Testis (tissue), 2 donors: ENCODE results near the gene TAC4.

Experiments
- CTCF ChIP-seq, 3 experiments: fragments of 450-650 bp in 2 of 3; fragments of 200-600 bp in 1 of 3; sonication (generic) in 1 of 3; IDR thresholded peaks; one replicate each; pipeline ENCODE4 v1.5.1; 2016 to 2019; ENCODE audit warnings: antibody characterized with exemption in 3 of 3, mild to moderate bottlenecking in 2 of 3, moderate library complexity in 1 of 3
- POLR2A ChIP-seq: fragments of 450-650 bp; IDR thresholded peaks from one replicate; pipeline ENCODE4 v1.6.1; 2017; ENCODE audit warnings: antibody characterized with exemption, mild to moderate bottlenecking, moderate library complexity

- TF ChIP-seq CTCF (IDR thresholded peaks at IDR 0.05) (no peak), POLR2A (no peak)
Observed at GRCh38 chr17:49848019-49848473, at the start of gene TAC4.
